CD8-positive, alpha-beta memory T cell (primary cell): ENCODE results near the gene ST6GAL1. TPM values are rescaled to one million over a fixed set of nuclear protein-coding genes. Genes with fewer than 3 reads are reported as not detected.
A peak's percentile ranks its signal among the peaks of the same experiment; 100 is the strongest.
"Not testable (repeated sequence)": the region's sequence is repeated elsewhere in the genome, so short reads cannot be mapped to it uniquely, and the experiment has no call there.

ENCODE experiments used
- CTCF ChIA-PET: fragments of 350-600 bp; sonication (Branson Sonifier 250); formaldehyde crosslinking; loops from one replicate; lab custom pipeline; 2021; ENCODE audit warnings: antibody characterized with exemption; lab: Charles Lee
- POLR2A ChIA-PET: fragments of 350-600 bp; sonication (Branson Sonifier 250); formaldehyde crosslinking; loops from one replicate; lab custom pipeline; 2021; ENCODE audit warnings: antibody characterized with exemption; lab: Charles Lee
- DNase-seq, 5 donors: peaks; one replicate each; pipeline versions ENCODE4 v3.0.0 to v3.0.0-alpha.2; 2020 to 2022; ENCODE audit warnings: mixed read lengths in 1 of 5
- H3K27ac ChIP-seq: one replicate; pipeline ENCODE4 v1.7.0; 2013; ENCODE audit warnings: low read depth, mild to moderate bottlenecking, low read length, moderate library complexity
- H3K27me3 ChIP-seq: 2 replicates; pipeline ENCODE4 v1.7.0; 2013; ENCODE audit warnings: low read length, mild to moderate bottlenecking; ENCODE audit not compliant: insufficient read depth, poor library complexity, severe bottlenecking
- H3K36me3 ChIP-seq: 2 replicates; pipeline ENCODE4 v1.7.0; 2013; ENCODE audit warnings: mild to moderate bottlenecking, low read length, moderate library complexity; ENCODE audit not compliant: insufficient read depth
- H3K4me1 ChIP-seq: 2 replicates; pipeline ENCODE4 v1.7.0; 2013; ENCODE audit warnings: mild to moderate bottlenecking, low read length, moderate library complexity; ENCODE audit not compliant: insufficient read depth
- H3K4me3 ChIP-seq: 2 replicates; pipeline ENCODE4 v1.7.0; 2013; ENCODE audit warnings: mild to moderate bottlenecking, low read length
- H3K9me3 ChIP-seq: 2 replicates; pipeline ENCODE4 v1.7.0; 2013; ENCODE audit warnings: mild to moderate bottlenecking, low read length
- H3K27ac Mint-ChIP-seq, 8 donors: one replicate each; pipeline ENCODE4 v1.8.0; 2020 to 2021; ENCODE audit warnings: mixed read lengths in 8 of 8, mild to moderate bottlenecking in 6 of 8, inconsistent platforms in 3 of 8, moderate library complexity in 3 of 8
- H3K27me3 Mint-ChIP-seq, 2 donors: one replicate each; pipeline ENCODE4 v1.8.0; 2020 to 2021; ENCODE audit warnings: mixed read lengths in 2 of 2, mild to moderate bottlenecking in 1 of 2, moderate library complexity in 1 of 2
- H3K36me3 Mint-ChIP-seq, 3 donors: one replicate each; pipeline ENCODE4 v1.8.0; 2020 to 2021; ENCODE audit warnings: mixed read lengths in 3 of 3, inconsistent platforms in 1 of 3, mild to moderate bottlenecking in 1 of 3
- H3K4me1 Mint-ChIP-seq, 3 donors: one replicate each; pipeline ENCODE4 v1.8.0; 2020 to 2021; ENCODE audit warnings: mixed read lengths in 3 of 3, inconsistent platforms in 1 of 3, mild to moderate bottlenecking in 1 of 3
- H3K4me3 Mint-ChIP-seq, 7 donors: one replicate each; pipeline ENCODE4 v1.8.0; 2020 to 2021; ENCODE audit warnings: mixed read lengths in 7 of 7, mild to moderate bottlenecking in 6 of 7, moderate library complexity in 4 of 7, inconsistent platforms in 2 of 7
- H3K9me3 Mint-ChIP-seq, 5 donors: one replicate each; pipeline ENCODE4 v1.8.0; 2020 to 2022; ENCODE audit warnings: mixed read lengths in 5 of 5, mild to moderate bottlenecking in 3 of 5, moderate library complexity in 2 of 5, inconsistent platforms in 1 of 5
- polyA plus RNA-seq: library from polyadenylated mRNA; unstranded; fragments of 300-500 nt; fragmentation: Illumina TruSeq; gene quantifications from one replicate; pipeline ENCODE4 v1.2.3, GENCODE V29; 2021
- total RNA-seq, 2 experiments: library from RNA; stranded (reverse); gene quantifications; one replicate each; pipeline ENCODE4 v1.2.3, GENCODE V29; 2021

The ST6GAL1 gene
- total and polyA plus RNA-seq, 3 experiments from 2014 or later, result 96.8 to 139 (median 108) TPM

GRCh38 chr3:187057803-187058202 is 127.5 kb downstream of the ST6GAL1 start:
- peaks cover 33% of the 10 kb centered on the region for H3K36me3 ChIP-seq
- H3K4me3 Mint-ChIP-seq, H3K27me3 ChIP-seq, H3K4me3 ChIP-seq, DNase-seq, H3K27ac ChIP-seq, H3K27me3 Mint-ChIP-seq, POLR2A ChIA-PET, H3K9me3 ChIP-seq: not testable (repeated sequence)
- CTCF ChIA-PET, result interaction anchor here (1.2 kb wide), 1 partner anchor 10 kb away, joined by 3 read pairs; no protein-coding TSS in a partner anchor
- Mint-ChIP-seq H3K36me3 (peaks cover 57 to 94% (median 69%) of the 10 kb centered on the region in 3 donors), H3K9me3 (peaks cover 5 to 39% (median 37%) of the 10 kb centered on the region in 5 donors), H3K4me1 (peaks cover 51 to 81% (median 80%) of the 10 kb centered on the region in 3 donors), H3K27ac (peak overlapping the region in 1 of 8 donors; percentile 77)
- peaks cover 15% of the 10 kb centered on the region for H3K4me1 ChIP-seq

GRCh38 chr3:187061748-187062147 is 131.4 kb downstream of the ST6GAL1 start:
- Histone ChIP-seq H3K9me3 (no peaks in the 10 kb centered on the region), H3K27me3 (no peaks in the 10 kb centered on the region), H3K4me3 (no peak overlapping the region), H3K4me1 (peaks cover 52% of the 10 kb centered on the region), H3K27ac (no peak overlapping the region), H3K36me3 (peaks cover 42% of the 10 kb centered on the region)
- Mint-ChIP-seq H3K27ac (peak overlapping the region in 3 of 8 donors; percentile 17 to 41 (median 40)), H3K27me3 (no peaks in the 10 kb centered on the region), H3K4me3 (no peak overlapping the region), H3K36me3 (peaks cover 30 to 86% (median 33%) of the 10 kb centered on the region in 3 donors), H3K4me1 (peaks cover 66 to 81% (median 81%) of the 10 kb centered on the region in 3 donors), H3K9me3 (peaks cover 0 to 7% (median 3%) of the 10 kb centered on the region in 5 donors)
- POLR2A ChIA-PET, result no interaction called here
- CTCF ChIA-PET, result no interaction called here
- DNase-seq, result no peak

DNA sequence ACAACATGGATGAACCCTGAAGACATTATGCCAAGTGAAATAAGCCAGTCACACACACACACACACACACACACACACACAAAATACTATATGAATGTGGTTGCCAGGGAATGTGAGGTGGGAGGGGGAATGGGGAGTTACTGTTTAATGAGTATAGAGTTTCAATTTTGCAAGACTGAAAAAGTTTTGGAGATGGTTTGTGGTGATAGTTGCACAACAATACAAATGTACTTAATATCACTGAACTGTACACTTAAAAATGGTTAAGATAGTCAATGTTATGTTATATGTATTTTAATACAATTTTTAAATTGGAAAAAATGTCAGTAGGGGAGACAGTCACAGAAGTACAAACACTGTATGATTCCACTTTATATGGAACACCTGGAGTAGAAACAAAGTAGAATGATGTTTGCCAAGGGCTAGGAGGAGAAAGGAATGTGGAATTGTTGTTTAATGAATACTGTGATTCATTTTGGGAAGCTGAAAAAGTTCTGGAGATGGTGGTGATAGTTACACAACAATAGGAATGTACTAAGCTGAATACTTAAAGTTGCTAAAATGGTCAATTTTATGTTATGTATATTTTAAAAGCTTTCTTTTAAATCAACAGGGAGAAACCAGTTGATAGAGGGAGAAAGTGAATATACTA is 132.3 kb downstream of the ST6GAL1 start:
- DNase-seq, result no peak
- H3K4me3 ChIP-seq, result no peak overlapping the region
- H3K27me3 ChIP-seq, result no peaks in the 10 kb centered on the region
- H3K9me3 Mint-ChIP-seq, result peaks cover 0 to 3% (median 0%) of the 10 kb centered on the region in 5 donors
- H3K36me3 ChIP-seq, result peaks cover 41% of the 10 kb centered on the region
- H3K27me3 Mint-ChIP-seq, result no peaks in the 10 kb centered on the region
- peaks cover 21 to 84% (median 31%) of the 10 kb centered on the region in 3 donors for H3K36me3 Mint-ChIP-seq
- no peaks in the 10 kb centered on the region for H3K9me3 ChIP-seq
- H3K27ac ChIP-seq, result no peak overlapping the region
- peak overlapping the region in 3 of 7 donors; percentile 10 to 26 (median 19) for H3K4me3 Mint-ChIP-seq
- peaks cover 67 to 79% (median 79%) of the 10 kb centered on the region in 3 donors for H3K4me1 Mint-ChIP-seq
- peak overlapping the region; percentile 57 to 92 (median 78) for H3K27ac Mint-ChIP-seq
- CTCF ChIA-PET, result interaction anchor here (1.0 kb wide), 1 partner anchor 23 kb away, joined by 3 read pairs; no protein-coding TSS in a partner anchor
- peaks cover 53% of the 10 kb centered on the region for H3K4me1 ChIP-seq
- POLR2A ChIA-PET, result no interaction called here

GRCh38 chr3:187063286-187064121 is 133.2 kb downstream of the ST6GAL1 start:
- ChIA-PET POLR2A (interaction anchor here (0.8 kb wide), 1 partner anchor 31 kb away, joined by 3 read pairs; no protein-coding TSS in a partner anchor), CTCF (interaction anchor here (1.0 kb wide), 1 partner anchor 24 kb away, joined by 3 read pairs; no protein-coding TSS in a partner anchor)
- Histone ChIP-seq H3K4me1 (peaks cover 53% of the 10 kb centered on the region), H3K9me3 (no peaks in the 10 kb centered on the region), H3K27ac (no peak overlapping the region), H3K4me3 (no peak overlapping the region), H3K27me3 (no peaks in the 10 kb centered on the region), H3K36me3 (peaks cover 39% of the 10 kb centered on the region)
- H3K27me3 Mint-ChIP-seq, result no peaks in the 10 kb centered on the region
- DNase-seq, result peak in 1 of 5 donors; percentile 30
- H3K27ac Mint-ChIP-seq, result peak overlapping the region; percentile 72 to 94 (median 78)
- H3K4me1 Mint-ChIP-seq, result peaks cover 70 to 79% (median 78%) of the 10 kb centered on the region in 3 donors
- peaks cover 14 to 82% (median 30%) of the 10 kb centered on the region in 3 donors for H3K36me3 Mint-ChIP-seq
- H3K9me3 Mint-ChIP-seq, result no peaks in the 10 kb centered on the region
- H3K4me3 Mint-ChIP-seq, result peak overlapping the region in 4 of 7 donors; percentile 10 to 40 (median 22)

DNA sequence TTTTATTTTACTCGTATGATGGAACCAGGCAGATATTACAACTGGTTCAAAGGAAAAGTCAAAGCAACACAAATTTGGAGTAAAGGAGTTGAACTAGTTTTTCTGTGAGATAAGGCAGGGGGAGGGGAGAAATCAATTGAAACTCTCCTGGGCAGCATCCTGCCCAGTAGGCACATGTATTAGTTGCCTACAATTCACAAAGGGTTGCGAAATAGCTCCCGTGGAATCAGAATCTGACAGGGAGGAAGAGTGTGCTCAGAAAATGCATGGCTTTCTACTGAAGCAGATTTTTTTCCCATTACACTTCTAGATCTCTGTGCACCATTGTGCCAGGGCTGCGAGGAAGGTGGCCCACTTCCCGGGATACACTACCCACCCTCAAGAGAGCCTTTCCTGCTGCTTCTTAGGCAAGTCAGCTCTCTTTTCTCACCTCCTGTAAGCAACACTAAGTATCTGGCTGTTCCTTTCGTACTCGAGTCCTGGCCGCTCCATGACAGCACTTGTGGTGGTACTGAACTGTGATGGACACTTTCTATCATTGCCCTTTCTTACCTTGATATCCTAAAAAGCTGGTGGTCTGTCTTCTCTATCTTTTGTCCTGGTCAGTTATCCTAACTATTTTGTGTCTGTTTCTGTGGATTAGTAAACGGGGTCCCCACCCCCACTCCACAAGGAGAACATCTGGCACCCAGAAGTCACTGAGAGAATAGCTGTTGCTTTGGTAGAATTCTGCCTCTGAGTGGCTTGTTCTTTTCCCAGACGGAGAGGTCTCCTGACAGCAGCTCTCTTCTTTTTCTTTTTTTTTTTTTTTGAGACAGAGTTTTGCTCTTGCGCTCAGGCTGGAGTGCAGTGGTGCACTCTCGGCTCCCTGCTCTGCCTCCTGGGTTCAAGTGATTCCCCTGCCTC is 134.1 kb downstream of the ST6GAL1 start:
- peak overlapping the region; percentile 47 to 94 (median 64) for H3K27ac Mint-ChIP-seq
- Histone ChIP-seq H3K4me1 (peaks cover 44% of the 10 kb centered on the region), H3K4me3 (no peak overlapping the region), H3K9me3 (no peaks in the 10 kb centered on the region), H3K27ac (no peak overlapping the region), H3K36me3 (peaks cover 32% of the 10 kb centered on the region), H3K27me3 (no peaks in the 10 kb centered on the region)
- peak overlapping the region in 1 of 7 donors; percentile 5 for H3K4me3 Mint-ChIP-seq
- DNase-seq, result no peak
- ChIA-PET CTCF (interaction anchor here (1.0 to 3.8 kb wide), 3 partner anchors 37 to 215 kb away, joined by 3 to 26 read pairs (median 10); no protein-coding TSS in a partner anchor), POLR2A (interaction anchor here (0.8 kb wide), 1 partner anchor 32 kb away, joined by 3 read pairs; no protein-coding TSS in a partner anchor)
- H3K4me1 Mint-ChIP-seq, result peaks cover 64 to 76% (median 74%) of the 10 kb centered on the region in 3 donors
- no peaks in the 10 kb centered on the region for H3K9me3 Mint-ChIP-seq
- no peaks in the 10 kb centered on the region for H3K27me3 Mint-ChIP-seq
- H3K36me3 Mint-ChIP-seq, result peaks cover 8 to 81% (median 27%) of the 10 kb centered on the region in 3 donors

DNA sequence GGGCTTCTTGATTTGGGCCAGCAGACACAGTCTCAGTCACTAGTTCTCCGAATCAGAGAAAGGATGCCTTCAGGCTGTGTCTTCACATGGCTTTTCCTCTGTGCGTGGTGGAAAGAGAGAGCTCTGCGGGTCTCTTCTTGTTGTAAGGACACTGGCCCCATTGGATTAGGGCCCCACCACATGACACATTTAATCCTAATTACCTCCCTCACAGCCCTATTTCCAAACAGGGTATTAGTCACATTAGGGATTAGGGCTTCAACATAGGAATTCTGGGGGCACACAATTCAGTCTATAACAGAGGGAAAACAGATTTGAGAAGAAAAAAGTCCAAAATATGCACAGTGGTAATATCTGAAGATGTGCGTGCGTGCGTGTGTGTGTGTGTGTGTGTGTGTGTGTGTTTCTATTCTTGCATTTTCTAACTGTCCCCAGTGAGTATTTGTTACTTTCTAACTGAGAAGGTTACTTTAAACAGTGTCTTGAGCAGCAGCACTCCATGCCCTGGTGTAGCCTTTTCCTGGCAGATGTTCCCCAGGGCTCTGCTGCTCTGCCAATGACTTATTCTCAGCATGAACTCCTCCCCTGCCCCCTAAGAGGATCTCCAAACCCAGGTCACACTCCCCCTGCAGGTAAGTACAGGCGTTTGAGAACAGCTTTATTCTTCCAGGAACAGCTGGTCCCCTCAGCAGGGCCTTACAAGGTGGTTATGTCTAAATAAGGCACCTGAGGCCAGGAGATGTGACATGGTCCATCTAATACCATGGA is 136.1 kb downstream of the ST6GAL1 start:
- H3K9me3 ChIP-seq, result no peaks in the 10 kb centered on the region
- DNase-seq, result peak; percentile 4 to 67 (median 43)
- H3K4me1 ChIP-seq, result peaks cover 40% of the 10 kb centered on the region
- no peak overlapping the region for H3K4me3 ChIP-seq
- CTCF ChIA-PET, result interaction anchor here (0.7 to 3.8 kb wide), 13 partner anchors 19 to 217 kb away, joined by 3 to 26 read pairs (median 4); no protein-coding TSS in a partner anchor
- Mint-ChIP-seq H3K9me3 (no peaks in the 10 kb centered on the region), H3K36me3 (peaks cover 15 to 79% (median 34%) of the 10 kb centered on the region in 3 donors), H3K4me1 (peaks cover 62 to 74% (median 69%) of the 10 kb centered on the region in 3 donors), H3K27ac (peak overlapping the region; percentile 53 to 91 (median 78)), H3K27me3 (no peaks in the 10 kb centered on the region), H3K4me3 (peak overlapping the region in 1 of 7 donors; percentile 25)
- peaks cover 32% of the 10 kb centered on the region for H3K36me3 ChIP-seq
- POLR2A ChIA-PET, result interaction anchor here (1.5 kb wide), 1 partner anchor 135 kb away, joined by 5 read pairs; no protein-coding TSS in a partner anchor
- no peak overlapping the region for H3K27ac ChIP-seq
- no peaks in the 10 kb centered on the region for H3K27me3 ChIP-seq
